HepG2 (cell line): ENCODE results near the gene FGFR1OP2. TPM values are rescaled to one million over a fixed set of nuclear protein-coding genes. Genes with fewer than 3 reads are reported as not detected.

Source experiments
- polyA plus RNA-seq, 8 experiments: library from polyadenylated mRNA; depleted of rRNA in 3 of 8; stranded (reverse) in 7 of 8; unstranded in 1 of 8; fragments of >200 nt; fragmentation: Illumina TruSeq in 4 of 8; extraction: Trizol in 4 of 8; gene quantifications; 2 replicates each; pipeline versions ENCODE4 v1.2.1 to v1.2.3, GENCODE V29; 2011 to 2016; ENCODE audit warnings: low read depth in 4 of 8, missing spikeins in 1 of 8, mixed read lengths in 1 of 8; ENCODE audit not compliant: insufficient read depth in 1 of 8
- total RNA-seq, 5 experiments: library from RNA; depleted of rRNA; stranded (reverse); fragments of >200 nt; fragmentation: Illumina TruSeq; extraction: Trizol; gene quantifications; 2 replicates each; pipeline ENCODE4 v1.2.3, GENCODE V29; 2016; ENCODE audit warnings: low read depth in 1 of 5

The FGFR1OP2 gene
- total and polyA plus RNA-seq, 2 of the 13 experiments (the other 11 are each of a cell fraction or from before 2014, with no cell fraction given) = 18.3 to 38.1 TPM

Other genes starting within 250 kb of the FGFR1OP2 start
- gene ITPR2, start 105.3 kb upstream of the FGFR1OP2 start, total RNA-seq (2016; rRNA removed; fragmentation: Illumina TruSeq; extraction: Trizol) = 77.6 and 81.9 TPM in 2 replicates
- gene ITPR2, start 105.3 kb upstream of the FGFR1OP2 start, polyA plus RNA-seq (2011; rRNA removed) = 24.6 and 31.9 TPM in 2 replicates
- 43.7 and 62.3 TPM in 2 replicates for gene INTS13, start 489 bp upstream of the FGFR1OP2 start, total RNA-seq (2016; rRNA removed; fragmentation: Illumina TruSeq; extraction: Trizol)
- gene INTS13, start 489 bp upstream of the FGFR1OP2 start, polyA plus RNA-seq (2011; rRNA removed) = 11.4 and 16.3 TPM in 2 replicates
- gene TM7SF3, start 75.9 kb downstream of the FGFR1OP2 start, total RNA-seq (2016; rRNA removed; fragmentation: Illumina TruSeq; extraction: Trizol) = 94.4 and 116 TPM in 2 replicates
- gene TM7SF3, start 75.9 kb downstream of the FGFR1OP2 start, polyA plus RNA-seq (2011; rRNA removed) = 92.4 and 142 TPM in 2 replicates
- gene MED21, start 84.1 kb downstream of the FGFR1OP2 start, total RNA-seq (2016; rRNA removed; fragmentation: Illumina TruSeq; extraction: Trizol) = 34.1 and 56.0 TPM in 2 replicates
- 19.2 and 19.4 TPM in 2 replicates for gene MED21, start 84.1 kb downstream of the FGFR1OP2 start, polyA plus RNA-seq (2011; rRNA removed)
- not detected in 2 replicates for gene C12orf71, start 144.1 kb downstream of the FGFR1OP2 start, total RNA-seq (2016; rRNA removed; fragmentation: Illumina TruSeq; extraction: Trizol)
- gene C12orf71, start 144.1 kb downstream of the FGFR1OP2 start, polyA plus RNA-seq (2011; rRNA removed) = not detected in 2 replicates